Erythroblast (primary cell): Measurements from ENCODE around the gene SNX27.

Experiments
- DNase-seq, 2 experiments: peaks; one replicate each; lab custom pipeline; 2025; lab: John Stamatoyannopoulos, UW
- GATA1 ChIP-seq: IDR thresholded peaks from 2 replicates; pipeline ENCODE4 v1.6.1; 2011; ENCODE audit warnings: low read depth, mild to moderate bottlenecking, control low read depth, low read length, moderate library complexity
- POLR2A ChIP-seq: IDR thresholded peaks from 2 replicates; pipeline ENCODE4 v1.6.1; 2011; ENCODE audit warnings: mild to moderate bottlenecking, low read length

Gene SNX27

GRCh38 chr1:151711044-151711800, 99.4 kb downstream of the SNX27 start:
- TF ChIP-seq GATA1 = no peak
- no peak for TF ChIP-seq POLR2A
- no peak for DNase-seq

GRCh38 chr1:151711951-151712350, 100.1 kb downstream of the SNX27 start:
- DNase-seq = no peak
- TF ChIP-seq GATA1 = no peak
- no peak for TF ChIP-seq POLR2A

- no peak for DNase-seq
- no peak for TF ChIP-seq GATA1
- no peak for TF ChIP-seq POLR2A
These were observed 101.2 kb downstream of the SNX27 start for GRCh38 chr1:151713044-151713443.

GRCh38 chr1:151713874-151714273, 102.0 kb downstream of the SNX27 start:
- TF ChIP-seq GATA1 = no peak
- no peak for TF ChIP-seq POLR2A
- no peak for DNase-seq

DNA sequence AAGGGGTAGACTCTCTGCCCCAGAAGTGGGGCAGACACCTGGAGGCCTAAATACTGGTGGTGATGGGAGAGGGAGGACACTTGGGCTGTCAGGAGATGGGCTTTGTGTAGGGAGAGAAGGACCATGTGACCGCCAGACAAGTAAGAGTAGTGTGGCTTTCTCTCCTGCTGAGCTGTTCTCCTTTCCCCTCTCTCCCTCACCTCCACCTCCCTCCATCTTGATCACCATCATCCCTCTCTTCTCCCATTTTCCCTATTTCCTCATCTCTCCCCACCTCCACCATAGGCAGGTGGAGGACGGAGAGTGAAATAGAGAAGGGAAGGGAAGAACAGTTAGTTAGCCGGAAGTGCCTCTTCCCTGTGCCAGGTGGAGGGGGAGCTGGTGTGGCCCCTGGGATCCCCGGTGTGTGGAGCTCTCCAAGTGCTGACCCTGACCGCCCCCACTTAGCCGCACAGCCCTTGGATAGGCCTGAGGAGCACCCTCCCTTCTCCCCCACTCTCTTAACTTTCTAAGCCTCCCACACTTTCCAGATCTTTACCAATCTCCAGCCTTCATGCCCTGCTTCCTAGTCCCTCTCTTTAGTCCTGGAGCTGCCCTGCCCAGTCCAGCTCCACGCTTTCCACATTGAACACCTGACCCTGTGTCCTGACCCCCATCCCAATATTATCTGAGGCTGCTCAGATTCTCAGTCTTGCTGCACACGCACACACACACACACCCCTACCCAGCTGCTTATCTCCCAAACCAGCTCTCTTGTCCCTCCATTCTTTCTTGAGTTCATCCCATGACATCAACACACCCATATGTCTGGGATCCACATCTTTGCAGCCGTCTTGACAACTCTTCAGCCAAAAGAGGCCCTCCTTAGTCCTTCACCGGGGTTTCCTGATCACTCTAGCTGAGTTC, 103.2 kb downstream of the SNX27 start:
- DNase-seq = peak; percentile 93 to 98
- peak; percentile 30 for TF ChIP-seq GATA1
- TF ChIP-seq POLR2A = no peak

GRCh38 chr1:151715726-151716404, 104.0 kb downstream of the SNX27 start:
- TF ChIP-seq GATA1 = no peak
- peak; percentile 83 to 84 for DNase-seq

GRCh38 chr1:151716405-151716762, 104.5 kb downstream of the SNX27 start:
- no peak for TF ChIP-seq GATA1
- TF ChIP-seq POLR2A = no peak
- no peak for DNase-seq

- DNase-seq = peak; percentile 95 to 97
These were observed 105.2 kb downstream of the SNX27 start, which contains the start of gene CELF3 for GRCh38 chr1:151716771-151717631. TSS of gene CELF3 (minus strand) at chr1:151716803. CDS start at chr1:151716020, 783 bp downstream.

GRCh38 chr1:151718011-151718431, 106.2 kb downstream of the SNX27 start:
- TF ChIP-seq GATA1 (no peak), POLR2A (no peak)
- peak in 1 of 2 experiments; percentile 14 for DNase-seq

More at GRCh38 chr1:151716771-151717631, 105.2 kb downstream of the SNX27 start, which contains the start of gene CELF3:
- TF ChIP-seq GATA1 (no peak), POLR2A (no peak)

- no peak for TF ChIP-seq GATA1
These were observed 106.8 kb downstream of the SNX27 start for GRCh38 chr1:151718666-151719065.

DNA sequence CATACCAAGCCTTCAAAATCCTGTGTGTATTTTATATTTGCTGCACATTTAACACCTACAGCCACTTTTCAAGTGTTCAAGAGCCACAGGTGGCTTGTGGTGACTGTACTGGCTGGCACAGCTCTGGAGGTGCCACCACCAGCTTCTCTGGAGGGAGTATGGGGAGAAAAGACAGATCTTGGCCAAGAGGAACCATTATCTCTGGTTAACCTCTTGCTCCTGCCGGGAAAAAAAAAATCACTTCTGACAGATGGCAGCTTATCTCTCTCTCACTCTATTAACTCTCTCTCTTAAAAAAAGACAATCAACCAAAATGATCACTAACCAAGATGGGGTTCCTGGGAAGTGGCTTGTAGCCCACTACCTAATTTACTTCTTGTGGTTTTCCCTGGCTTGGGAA, 108.3 kb downstream of the SNX27 start:
- peak in 1 of 2 experiments; percentile 29 for DNase-seq
- no peak for TF ChIP-seq GATA1
- no peak for TF ChIP-seq POLR2A

More at GRCh38 chr1:151718666-151719065, 106.8 kb downstream of the SNX27 start:
- no peak for DNase-seq

DNA sequence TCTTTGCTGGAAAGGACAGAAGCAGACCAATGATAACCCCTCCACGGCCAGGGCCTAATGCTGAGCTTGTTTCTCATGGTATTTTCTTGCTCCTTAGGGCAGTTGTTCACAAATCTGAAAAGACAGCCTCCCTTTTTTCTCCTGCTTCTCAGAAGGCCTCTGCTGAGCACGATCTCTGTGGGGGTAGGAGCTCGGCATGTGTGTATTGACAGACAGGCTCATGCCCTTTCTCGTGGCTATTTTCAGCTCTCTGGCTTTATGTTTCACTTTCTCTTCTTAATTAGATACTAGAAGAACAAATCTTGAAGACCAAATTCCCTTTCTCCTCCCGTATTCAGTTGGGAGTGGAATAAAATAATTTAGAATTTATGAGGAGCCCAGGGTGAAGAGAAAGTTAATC, 108.7 kb downstream of the SNX27 start:
- TF ChIP-seq GATA1 = no peak
- no peak for TF ChIP-seq POLR2A
- no peak for DNase-seq
